ENCODE measurements around the gene RABGGTA.
A peak's percentile ranks its signal among the peaks of the same experiment; 100 is the strongest.
"Not testable (repeated sequence)": the region's sequence is repeated elsewhere in the genome, so short reads cannot be mapped to it uniquely, and the experiment has no call there.

RABGGTA gene

DNA sequence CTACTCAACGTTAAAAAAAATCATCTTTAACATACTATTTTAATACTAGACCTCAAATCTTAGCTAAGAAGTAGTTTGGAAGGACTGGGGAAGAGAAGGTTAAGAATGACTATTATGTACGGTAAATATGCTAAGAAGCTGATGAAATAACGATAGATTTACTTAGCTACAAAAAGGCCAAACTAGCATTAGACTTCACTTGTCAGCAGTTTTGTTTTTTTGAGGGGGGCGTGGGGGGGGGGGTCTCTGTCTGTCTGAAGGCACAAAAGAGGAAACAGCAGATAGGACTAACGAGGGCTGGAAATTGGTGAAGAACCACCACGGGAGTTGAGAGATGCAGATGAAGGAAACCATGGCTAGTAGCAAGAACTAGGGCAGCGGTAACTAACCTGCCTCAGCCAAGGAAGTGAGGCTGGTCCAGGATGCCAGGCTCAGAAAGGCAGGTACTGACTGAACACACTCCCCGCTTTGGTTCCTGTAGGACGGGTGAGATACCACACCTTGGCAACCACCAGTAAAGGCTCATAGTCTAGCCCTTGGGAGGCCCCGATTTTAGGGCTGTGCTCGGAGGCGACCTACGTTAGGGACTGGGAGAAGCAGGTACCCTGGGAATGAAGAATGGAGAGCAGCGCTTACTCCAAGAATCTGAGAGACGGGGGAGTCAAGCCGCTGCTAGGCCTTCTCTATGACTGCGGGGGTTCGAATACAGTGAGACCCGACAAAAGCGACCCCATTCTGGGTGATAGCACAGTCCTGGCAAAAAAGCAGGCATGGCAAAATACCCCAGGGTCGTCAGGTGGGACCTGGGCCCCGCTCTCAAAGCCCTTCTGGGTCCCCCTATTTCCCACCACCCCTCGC lies 39.9 kb downstream of the RABGGTA start:
- no peak for DNase-seq (ENCODE audit: low read depth, low spot score)
- peak overlapping the region; percentile 98 for H3K27ac ChIP-seq

- H3K27ac ChIP-seq, result peak overlapping the region; percentile 2
- no peak for DNase-seq (ENCODE audit: low read depth, low spot score)
Observed at GRCh38 chr14:24228902-24229301, 42.5 kb downstream of the RABGGTA start.

- no peak for DNase-seq (ENCODE audit: low read depth, low spot score)
- H3K27ac ChIP-seq, result peak overlapping the region; percentile 95
Observed at GRCh38 chr14:24226473-24226872, 44.9 kb downstream of the RABGGTA start.

GRCh38 chr14:24224618-24225071 lies 46.8 kb downstream of the RABGGTA start:
- DNase-seq (ENCODE audit: low read depth, low spot score), result peak; percentile 73
- peak overlapping the region; percentile 95 for H3K27ac ChIP-seq

DNA sequence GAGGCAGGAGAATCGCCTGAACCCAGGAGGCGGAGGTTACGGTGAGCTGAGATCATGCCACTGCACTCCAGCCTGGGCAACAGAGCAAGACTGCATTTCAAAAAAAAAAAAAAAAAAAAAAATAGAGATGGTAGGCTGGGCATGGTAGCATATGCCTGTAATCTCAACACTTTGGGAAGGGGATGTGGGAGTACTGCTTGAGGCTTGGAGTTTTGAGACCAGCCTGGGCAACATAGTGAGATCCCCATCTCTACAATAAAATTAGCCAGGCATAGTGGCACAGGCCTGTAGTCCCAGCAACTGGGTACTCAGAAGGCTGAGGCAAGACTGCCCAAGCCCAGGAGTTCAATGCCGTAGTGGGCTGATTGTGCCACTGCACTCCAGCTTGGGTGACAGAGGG lies 48.4 kb downstream of the RABGGTA start:
- peak overlapping the region; percentile 95 for H3K27ac ChIP-seq
- DNase-seq (ENCODE audit: low read depth, low spot score), result not testable (repeated sequence)

GRCh38 chr14:24219521-24219920 lies 51.9 kb downstream of the RABGGTA start:
- DNase-seq (ENCODE audit: low read depth, low spot score), result no peak
- H3K27ac ChIP-seq, result no peak overlapping the region

- DNase-seq (ENCODE audit: low read depth, low spot score), result no peak
- H3K27ac ChIP-seq, result no peak overlapping the region
Observed at GRCh38 chr14:24219080-24219479, 52.3 kb downstream of the RABGGTA start.

DNA sequence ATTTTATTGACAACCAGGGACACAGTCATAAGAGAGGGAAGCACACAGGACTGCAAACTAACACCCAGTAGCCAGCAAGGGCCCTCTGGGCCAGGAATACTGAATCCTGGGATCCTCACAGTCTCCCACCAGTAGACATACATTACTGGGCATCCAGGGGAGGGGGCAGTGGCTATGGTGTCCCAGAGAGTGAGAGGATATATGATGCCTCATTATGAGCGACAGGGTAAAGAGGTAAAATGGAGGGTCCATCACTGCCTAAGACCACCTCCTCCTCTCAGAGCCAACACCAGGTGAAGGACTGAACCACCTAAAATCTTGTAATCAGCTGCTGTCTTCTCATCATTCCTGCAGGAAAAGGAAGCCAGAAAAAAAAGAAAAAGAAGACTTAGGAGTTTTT lies 54.5 kb downstream of the RABGGTA start:
- DNase-seq (ENCODE audit: low read depth, low spot score), result not testable (repeated sequence)
- peak overlapping the region; percentile 75 for H3K27ac ChIP-seq

GRCh38 chr14:24216345-24216699 lies 55.1 kb downstream of the RABGGTA start:
- H3K27ac ChIP-seq, result peak overlapping the region; percentile 75
- no peak for DNase-seq (ENCODE audit: low read depth, low spot score)
